Measurements from ENCODE around the gene GPR107.

Gene GPR107

DNA sequence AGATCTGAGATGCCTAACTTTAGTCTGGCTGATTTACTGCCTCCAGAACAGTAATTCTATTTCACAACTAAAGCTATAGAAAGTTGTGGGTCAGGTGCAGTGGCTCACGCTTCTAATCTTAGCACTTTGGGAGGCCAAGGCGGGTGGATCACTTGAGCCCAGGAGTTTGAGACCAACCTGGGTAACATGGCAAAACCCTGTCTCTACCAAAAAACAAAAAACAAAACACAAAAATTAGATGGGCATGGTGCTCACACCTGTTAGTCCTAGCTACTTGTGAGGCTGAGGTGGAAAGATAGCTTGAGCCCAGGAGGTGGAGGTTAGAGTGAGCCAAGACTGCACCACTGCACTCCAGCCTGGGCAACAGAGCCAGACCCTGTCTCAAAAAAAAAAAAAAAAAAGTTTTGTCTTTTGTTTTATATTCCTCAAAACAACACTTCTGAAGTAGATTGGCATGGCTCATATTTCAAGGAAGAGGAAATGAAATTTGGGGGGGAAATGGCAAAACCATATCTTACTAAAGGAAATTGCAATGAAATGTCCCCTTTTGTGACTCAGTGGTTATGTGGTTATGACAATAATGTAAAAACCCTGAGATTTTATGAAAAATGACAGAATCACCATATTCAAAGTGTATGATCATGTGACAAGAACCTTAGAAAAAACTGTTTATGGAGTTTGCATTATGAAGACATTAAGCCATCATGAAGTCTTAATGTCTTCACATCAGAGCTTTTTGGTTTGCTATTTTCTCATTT, 26.9 kb upstream of the GPR107 start:
- no peak for TF ChIP-seq CTCF (IDR thresholded peaks at IDR 0.05)

DNA sequence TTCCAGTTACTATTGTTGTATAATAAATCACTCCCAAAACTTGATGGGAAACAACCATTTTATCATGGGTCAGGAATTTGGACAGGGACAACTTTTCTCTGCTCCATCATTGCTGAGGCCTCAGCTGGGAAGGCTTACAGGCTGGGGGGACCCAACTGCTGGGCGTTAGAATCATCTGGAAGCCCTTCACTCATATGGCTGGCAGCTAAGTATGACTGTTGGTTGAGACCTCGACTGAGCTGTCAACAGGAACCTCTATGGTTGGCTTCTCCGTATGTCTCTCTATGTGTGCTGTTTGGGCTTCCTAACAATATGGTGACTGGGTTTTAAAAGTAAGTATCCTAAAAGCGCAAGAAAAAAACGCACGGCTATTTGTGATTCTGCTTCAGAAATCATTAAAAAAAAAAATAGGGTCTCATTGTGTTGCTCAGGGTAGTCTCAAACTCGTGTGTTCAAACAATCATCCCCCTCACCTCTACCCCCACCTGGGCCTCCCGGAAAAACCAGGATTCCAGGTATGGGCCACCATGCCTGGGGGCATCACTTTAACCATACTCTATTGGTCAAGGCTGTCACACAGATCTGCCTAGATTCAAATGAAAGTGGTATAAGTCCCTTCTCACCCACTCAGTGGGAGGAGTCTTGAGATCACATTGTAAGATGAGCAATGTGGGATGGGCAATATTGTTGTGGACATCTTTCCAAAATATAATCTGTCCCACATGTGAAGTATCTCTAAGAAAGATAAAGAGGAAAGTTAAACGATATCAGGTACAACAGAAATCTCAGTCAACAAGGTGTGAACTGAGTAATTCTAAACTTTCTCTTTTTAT, 26.0 kb upstream of the GPR107 start:
- no peak for TF ChIP-seq CTCF (IDR thresholded peaks at IDR 0.05)

- TF ChIP-seq CTCF (IDR thresholded peaks at IDR 0.05): no peak
Measured at GRCh38 chr9:130028493-130029222, 25.0 kb upstream of the GPR107 start.

GRCh38 chr9:130029223-130029973, 24.3 kb upstream of the GPR107 start:
- no peak for TF ChIP-seq CTCF (IDR thresholded peaks at IDR 0.05)

- TF ChIP-seq CTCF (IDR thresholded peaks at IDR 0.05): no peak
Measured at GRCh38 chr9:130030651-130031127, 23.0 kb upstream of the GPR107 start.

GRCh38 chr9:130034570-130034969, 19.1 kb upstream of the GPR107 start:
- TF ChIP-seq CTCF (IDR thresholded peaks at IDR 0.05): no peak

- no peak for TF ChIP-seq CTCF (IDR thresholded peaks at IDR 0.05)
Measured at GRCh38 chr9:130036099-130036498, 17.6 kb upstream of the GPR107 start.

All from LNCAP (cell line).